ENCODE measurements around the gene SPG11.
"Not testable (repeated sequence)": the region's sequence is repeated elsewhere in the genome, so short reads cannot be mapped to it uniquely, and the experiment has no call there.

Gene SPG11

DNA sequence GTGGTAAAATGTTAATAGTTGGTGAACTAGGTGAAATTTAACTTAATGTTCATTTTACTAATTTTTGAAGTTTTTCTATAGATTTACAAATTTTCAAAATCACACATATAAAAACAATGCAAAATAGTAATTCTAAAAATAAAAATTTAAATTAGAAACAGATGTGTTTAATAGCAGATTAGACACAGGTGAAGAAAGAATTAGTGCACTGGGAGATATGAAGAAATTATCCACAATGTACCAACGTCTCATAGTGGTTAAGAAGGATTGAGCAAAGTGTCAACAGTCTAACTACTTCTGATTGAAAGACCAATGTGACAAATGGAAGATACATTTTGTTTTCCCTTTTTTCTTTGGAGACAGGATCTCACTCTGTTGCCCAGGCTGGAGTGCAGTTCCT lies 26.5 kb downstream of the SPG11 start:
- TF ChIP-seq CTCF (conservative IDR thresholded peaks at IDR 0.05; ENCODE audit: low read depth), result no peak
- ChIA-PET CTCF (no interaction called here), POLR2A (ENCODE audit: low non-redundant PET) (no interaction called here)

DNA sequence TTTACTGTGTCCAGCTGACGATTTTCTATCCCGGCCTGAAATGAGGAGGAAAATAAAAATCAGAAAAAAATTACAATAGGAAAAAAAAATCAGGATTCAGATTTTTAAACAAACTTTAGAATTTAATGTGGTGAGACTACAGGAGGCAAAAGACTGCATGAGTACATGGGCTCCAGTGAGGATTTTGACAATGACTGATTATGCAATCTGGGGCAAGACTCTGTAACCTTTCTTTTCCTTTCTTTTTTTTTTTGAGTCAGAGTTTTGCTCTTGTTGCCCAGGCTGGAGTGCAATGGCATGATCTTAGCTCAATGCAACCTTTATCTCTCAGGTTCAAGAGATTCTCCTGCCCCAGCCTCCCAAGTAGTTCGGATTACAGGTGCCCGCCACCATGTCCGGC lies 29.9 kb downstream of the SPG11 start:
- no peak for DNase-seq (ENCODE audit: low spot score)
- ChIA-PET CTCF (no interaction called here), POLR2A (ENCODE audit: low non-redundant PET) (interaction anchor here (0.6 kb wide), 1 partner anchor 382 kb away, joined by 3 read pairs; no protein-coding TSS in a partner anchor)
- H3K27ac ChIP-seq, result peak overlapping the region; percentile 44
- TF ChIP-seq CTCF (conservative IDR thresholded peaks at IDR 0.05; ENCODE audit: low read depth), result no peak

More for the DNA sequence above, 26.5 kb downstream of the SPG11 start:
- no peak for DNase-seq (ENCODE audit: low spot score)
- H3K27ac ChIP-seq, result no peak overlapping the region

DNA sequence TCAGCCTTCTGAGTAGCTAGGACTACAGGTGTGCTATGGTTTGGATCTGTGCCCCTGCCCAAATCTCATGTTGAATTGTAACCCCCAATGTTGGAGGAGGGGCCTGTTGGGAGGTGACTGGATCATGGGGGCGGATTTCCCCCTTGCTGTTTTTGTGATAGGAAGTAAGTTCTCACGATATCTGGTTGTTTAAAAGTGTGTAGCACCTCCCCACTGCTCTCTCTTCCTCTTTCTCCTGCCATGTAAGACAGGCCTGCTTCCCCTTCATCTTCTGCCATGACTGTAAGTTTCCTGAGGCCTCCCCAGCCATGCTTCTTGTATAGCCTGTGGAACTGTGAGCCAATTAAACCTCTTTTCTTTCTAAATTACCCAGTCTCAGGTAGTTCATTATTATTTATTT lies 38.2 kb downstream of the SPG11 start:
- POLR2A ChIA-PET (ENCODE audit: low non-redundant PET); CTCF ChIA-PET; H3K27ac ChIP-seq; DNase-seq (ENCODE audit: low spot score): not testable (repeated sequence)

DNA sequence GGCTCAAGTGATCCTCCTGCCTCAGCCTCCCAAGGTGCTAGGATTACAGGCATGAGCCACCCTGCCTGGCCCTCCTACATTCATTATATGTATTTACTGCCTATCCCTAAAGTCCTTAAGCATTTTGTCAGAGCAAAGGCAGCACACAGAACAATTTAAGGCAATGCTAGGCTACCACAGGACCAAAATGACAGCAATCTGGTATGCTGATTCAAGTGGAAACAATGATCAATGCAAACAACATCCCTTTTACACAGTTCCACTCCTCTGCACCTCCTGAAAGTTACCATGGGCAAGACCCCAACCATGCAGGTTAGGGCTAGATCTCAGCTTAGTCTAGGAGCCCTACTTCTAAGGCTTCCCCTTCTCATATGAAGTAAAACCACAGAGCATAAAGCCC lies 40.3 kb downstream of the SPG11 start:
- CTCF ChIA-PET, result no interaction called here

GRCh38 chr15:44620081-44620480 lies 43.4 kb downstream of the SPG11 start:
- TF ChIP-seq CTCF (conservative IDR thresholded peaks at IDR 0.05; ENCODE audit: low read depth), result no peak
- CTCF ChIA-PET, result interaction anchor here (0.9 to 1.0 kb wide), 2 partner anchors 43 to 45 kb away, joined by 3 to 4 read pairs; partner anchors contain the start of gene SPG11
- POLR2A ChIA-PET (ENCODE audit: low non-redundant PET), result no interaction called here
- no peak overlapping the region for H3K27ac ChIP-seq
- DNase-seq (ENCODE audit: low spot score), result no peak

More for the DNA sequence above, 40.3 kb downstream of the SPG11 start:
- no peak for TF ChIP-seq CTCF (conservative IDR thresholded peaks at IDR 0.05; ENCODE audit: low read depth)
- no peak for DNase-seq (ENCODE audit: low spot score)
- H3K27ac ChIP-seq, result no peak overlapping the region
- POLR2A ChIA-PET (ENCODE audit: low non-redundant PET), result no interaction called here

GRCh38 chr15:44616974-44617373 lies 46.5 kb downstream of the SPG11 start:
- CTCF ChIA-PET, result interaction anchor here (0.6 kb wide), 2 partner anchors 37 to 39 kb away, joined by 3 read pairs; no protein-coding TSS in a partner anchor
- no peak for TF ChIP-seq CTCF (conservative IDR thresholded peaks at IDR 0.05; ENCODE audit: low read depth)
- no peak for DNase-seq (ENCODE audit: low spot score)
- POLR2A ChIA-PET (ENCODE audit: low non-redundant PET), result no interaction called here
- no peak overlapping the region for H3K27ac ChIP-seq

- ChIA-PET CTCF (no interaction called here), POLR2A (ENCODE audit: low non-redundant PET) (no interaction called here)
- no peak for TF ChIP-seq CTCF (conservative IDR thresholded peaks at IDR 0.05; ENCODE audit: low read depth)
- H3K27ac ChIP-seq, result no peak overlapping the region
- no peak for DNase-seq (ENCODE audit: low spot score)
These were observed 56.7 kb downstream of the SPG11 start for GRCh38 chr15:44606740-44607139.
